DOHH2 (cell line): Measurements from ENCODE around the gene ARIH1.

Experiments used
- H3F3A ChIP-seq: fragments of 200-600 bp; sonication (generic), shearing (Covaris generic); 2 replicates; pipeline ENCODE4 v1.6.0; 2016; ENCODE audit warnings: antibody characterized with exemption, mild to moderate bottlenecking; ENCODE audit not compliant: control insufficient read depth, insufficient read depth
- H3K27ac ChIP-seq: fragments of 200-600 bp; sonication (generic); 2 replicates; pipeline ENCODE4 v1.5.1; 2014; ENCODE audit warnings: low read depth, mild to moderate bottlenecking, low read length, moderate library complexity
- H3K27me3 ChIP-seq: fragments of 200-600 bp; sonication (generic); 2 replicates; pipeline ENCODE4 v1.6.1; 2014; ENCODE audit warnings: mild to moderate bottlenecking, low read length, mixed read lengths; ENCODE audit not compliant: control insufficient read depth
- H3K36me3 ChIP-seq: fragments of 200-600 bp; sonication (generic); 2 replicates; pipeline ENCODE4 v1.6.1; 2014; ENCODE audit warnings: mild to moderate bottlenecking, low read length, moderate library complexity, mixed read lengths; ENCODE audit not compliant: control insufficient read depth
- H3K4me1 ChIP-seq: fragments of 200-600 bp; sonication (generic); 2 replicates; pipeline ENCODE4 v1.6.1; 2014; ENCODE audit warnings: mild to moderate bottlenecking, low read length, mixed read lengths; ENCODE audit not compliant: control insufficient read depth
- H3K4me2 ChIP-seq: fragments of 200-600 bp; sonication (generic); 2 replicates; pipeline ENCODE4 v1.6.0; 2014; ENCODE audit warnings: mild to moderate bottlenecking, low read length, moderate library complexity
- H3K4me3 ChIP-seq: fragments of 200-600 bp; sonication (generic); 2 replicates; pipeline ENCODE4 v1.5.1; 2014; ENCODE audit warnings: mild to moderate bottlenecking, low read length, mixed read lengths
- H3K79me2 ChIP-seq: fragments of 200-600 bp; sonication (generic); 2 replicates; pipeline ENCODE4 v1.6.1; 2014; ENCODE audit warnings: mild to moderate bottlenecking, low read length, mixed read lengths; ENCODE audit not compliant: control insufficient read depth
- H3K9me2 ChIP-seq: fragments of 200-600 bp; sonication (generic); replicated peaks from 2 replicates; pipeline ENCODE4 v1.6.1; 2014; ENCODE audit warnings: mild to moderate bottlenecking, low read length, mixed read lengths; ENCODE audit not compliant: control insufficient read depth
- H3K9me3 ChIP-seq: fragments of 200-600 bp; sonication (generic); 2 replicates; pipeline ENCODE4 v1.6.1; 2014; ENCODE audit warnings: antibody characterized with exemption, low read length, mixed read lengths; ENCODE audit not compliant: control insufficient read depth, insufficient read depth
- H4K20me1 ChIP-seq: fragments of 200-600 bp; sonication (generic); 2 replicates; pipeline ENCODE4 v1.6.0; 2014; ENCODE audit warnings: low read depth, mild to moderate bottlenecking, antibody characterized with exemption, low read length, moderate library complexity; ENCODE audit not compliant: control insufficient read depth, insufficient read depth
- CTCF ChIP-seq: fragments of 200-600 bp; sonication (generic); IDR thresholded peaks from one replicate; pipeline ENCODE4 v1.5.1; 2014; ENCODE audit warnings: antibody characterized with exemption, mild to moderate bottlenecking, low read depth, low read length; ENCODE audit not compliant: poor library complexity, severe bottlenecking
- EZH2phosphoT487 ChIP-seq: fragments of 200-600 bp; sonication (generic); IDR thresholded peaks from 2 replicates; pipeline ENCODE4 v1.6.1; 2017; ENCODE audit warnings: borderline replicate concordance, mild to moderate bottlenecking, antibody characterized with exemption, low read length, moderate library complexity, mixed read lengths

Gene ARIH1

GRCh38 chr15:72566973-72567372 lies 92.8 kb downstream of the ARIH1 start:
- no peaks in the 10 kb centered on the region for H3K9me3 ChIP-seq
- H3K27me3 ChIP-seq, result no peaks in the 10 kb centered on the region
- H3K27ac ChIP-seq, result no peak overlapping the region
- H3F3A ChIP-seq, result no peaks in the 10 kb centered on the region; the same call in 1 of the 2 replicates
- H3K79me2 ChIP-seq, result no peaks in the 10 kb centered on the region
- TF ChIP-seq CTCF, result no peak
- no peaks in the 10 kb centered on the region for H4K20me1 ChIP-seq
- peaks cover 80% of the 10 kb centered on the region for H3K36me3 ChIP-seq
- no peak overlapping the region for H3K4me3 ChIP-seq
- no peak overlapping the region for H3K4me2 ChIP-seq
- no peaks in the 10 kb centered on the region for H3K9me2 ChIP-seq
- H3K4me1 ChIP-seq, result no peaks in the 10 kb centered on the region

GRCh38 chr15:72570059-72570458 lies 95.9 kb downstream of the ARIH1 start:
- Histone ChIP-seq H3K27ac (no peak overlapping the region), H3F3A (no peaks in the 10 kb centered on the region), H3K27me3 (no peaks in the 10 kb centered on the region), H3K4me2 (no peak overlapping the region), H3K4me3 (no peak overlapping the region), H3K9me3 (no peaks in the 10 kb centered on the region), H3K36me3 (peaks cover 72% of the 10 kb centered on the region), H3K9me2 (no peaks in the 10 kb centered on the region), H3K79me2 (no peaks in the 10 kb centered on the region), H4K20me1 (no peaks in the 10 kb centered on the region), H3K4me1 (no peaks in the 10 kb centered on the region)
- TF ChIP-seq CTCF (no peak), EZH2phosphoT487 (no peak)

GRCh38 chr15:72579814-72580213 lies 105.7 kb downstream of the ARIH1 start:
- H3K4me2 ChIP-seq, result no peak overlapping the region
- no peaks in the 10 kb centered on the region for H3K9me3 ChIP-seq
- TF ChIP-seq CTCF (no peak), EZH2phosphoT487 (no peak)
- H3K27me3 ChIP-seq, result no peaks in the 10 kb centered on the region
- H3K4me3 ChIP-seq, result no peak overlapping the region
- H3F3A ChIP-seq, result no peaks in the 10 kb centered on the region
- peaks cover 59% of the 10 kb centered on the region for H3K36me3 ChIP-seq
- H3K9me2 ChIP-seq, result no peaks in the 10 kb centered on the region
- H4K20me1 ChIP-seq, result no peaks in the 10 kb centered on the region
- no peaks in the 10 kb centered on the region for H3K79me2 ChIP-seq
- H3K27ac ChIP-seq, result no peak overlapping the region
- no peaks in the 10 kb centered on the region for H3K4me1 ChIP-seq

GRCh38 chr15:72584006-72584405 lies 109.9 kb downstream of the ARIH1 start:
- Histone ChIP-seq H3K79me2 (no peaks in the 10 kb centered on the region), H3K4me1 (no peaks in the 10 kb centered on the region), H3K9me2 (no peaks in the 10 kb centered on the region), H3K27ac (no peak overlapping the region), H3K4me2 (no peak overlapping the region), H3K4me3 (no peak overlapping the region), H3K9me3 (no peaks in the 10 kb centered on the region), H3K36me3 (peaks cover 48% of the 10 kb centered on the region), H4K20me1 (no peaks in the 10 kb centered on the region), H3F3A (no peaks in the 10 kb centered on the region), H3K27me3 (no peaks in the 10 kb centered on the region)
- TF ChIP-seq CTCF (no peak), EZH2phosphoT487 (no peak)
